ENCODE data around the gene CACNG5. TPM values are rescaled to one million over a fixed set of nuclear protein-coding genes. Genes with fewer than 3 reads are reported as not detected.

CACNG5 gene
- total RNA-seq, 2 experiments from 2014 or later: not detected

DNA sequence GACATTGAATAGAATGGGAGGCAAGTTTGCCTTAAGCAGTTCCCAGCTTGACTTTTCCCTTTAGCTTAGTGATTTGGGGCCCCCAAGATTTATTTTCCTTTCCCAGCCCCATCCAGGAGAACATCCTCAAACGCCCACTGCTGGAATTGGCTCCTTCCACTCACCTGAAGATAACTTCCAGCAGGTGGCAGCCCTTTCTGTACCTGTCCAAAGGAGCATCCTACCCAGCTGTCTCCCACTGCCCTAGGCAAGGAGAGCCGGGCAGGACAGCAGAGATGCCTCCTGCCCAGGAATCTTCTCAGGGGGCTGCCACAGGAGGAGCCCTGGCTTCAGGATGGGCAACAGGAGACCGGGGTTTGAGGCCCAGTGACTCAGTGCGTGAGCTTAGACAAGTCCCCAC is 6.4 kb downstream of the CACNG5 start:
- H3K4me3 Mint-ChIP-seq: no peak overlapping the region
- POLR2A ChIA-PET: no interaction called here
- H3K27me3 Mint-ChIP-seq: peaks cover 22% of the 10 kb centered on the region
- no peak overlapping the region for H3K27ac Mint-ChIP-seq
- Histone ChIP-seq H3K36me3 (ENCODE audit: insufficient read depth, low read length) (no peaks in the 10 kb centered on the region), H3K27me3 (ENCODE audit: control insufficient read depth in 1 of 2, insufficient read depth in 2 of 2, low read length in 2 of 2) (peaks cover 4 to 6% of the 10 kb centered on the region in 2 experiments), H3K4me1 (ENCODE audit: insufficient read depth, low read length) (no peaks in the 10 kb centered on the region), H3K4me3 (ENCODE audit: low read length) (no peak overlapping the region), H3K27ac (ENCODE audit: low read depth in 1 of 2, low read length in 2 of 2) (no peak overlapping the region), H3K9me3 (ENCODE audit: control insufficient read depth in 1 of 2, insufficient read depth in 1 of 2, low read length in 2 of 2) (no peaks in the 10 kb centered on the region)
- CTCF ChIA-PET: no interaction called here
- TF ChIP-seq, protein P1, sequence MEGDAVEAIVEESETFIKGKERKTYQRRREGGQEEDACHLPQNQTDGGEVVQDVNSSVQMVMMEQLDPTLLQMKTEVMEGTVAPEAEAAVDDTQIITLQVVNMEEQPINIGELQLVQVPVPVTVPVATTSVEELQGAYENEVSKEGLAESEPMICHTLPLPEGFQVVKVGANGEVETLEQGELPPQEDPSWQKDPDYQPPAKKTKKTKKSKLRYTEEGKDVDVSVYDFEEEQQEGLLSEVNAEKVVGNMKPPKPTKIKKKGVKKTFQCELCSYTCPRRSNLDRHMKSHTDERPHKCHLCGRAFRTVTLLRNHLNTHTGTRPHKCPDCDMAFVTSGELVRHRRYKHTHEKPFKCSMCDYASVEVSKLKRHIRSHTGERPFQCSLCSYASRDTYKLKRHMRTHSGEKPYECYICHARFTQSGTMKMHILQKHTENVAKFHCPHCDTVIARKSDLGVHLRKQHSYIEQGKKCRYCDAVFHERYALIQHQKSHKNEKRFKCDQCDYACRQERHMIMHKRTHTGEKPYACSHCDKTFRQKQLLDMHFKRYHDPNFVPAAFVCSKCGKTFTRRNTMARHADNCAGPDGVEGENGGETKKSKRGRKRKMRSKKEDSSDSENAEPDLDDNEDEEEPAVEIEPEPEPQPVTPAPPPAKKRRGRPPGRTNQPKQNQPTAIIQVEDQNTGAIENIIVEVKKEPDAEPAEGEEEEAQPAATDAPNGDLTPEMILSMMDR (IDR thresholded peaks at IDR 0.05): no peak
- intact Hi-C loops (cut with DNase I, micrococcal nuclease): no loop called here
- no peaks in the 10 kb centered on the region for H3K9me3 Mint-ChIP-seq
- H3K36me3 Mint-ChIP-seq (ENCODE audit: low read depth): no peaks in the 10 kb centered on the region
- H3K4me1 Mint-ChIP-seq (ENCODE audit: low read depth): no peaks in the 10 kb centered on the region
- no peak for ATAC-seq (ENCODE audit: poor library complexity)
- DNase-seq: no peak

DNA sequence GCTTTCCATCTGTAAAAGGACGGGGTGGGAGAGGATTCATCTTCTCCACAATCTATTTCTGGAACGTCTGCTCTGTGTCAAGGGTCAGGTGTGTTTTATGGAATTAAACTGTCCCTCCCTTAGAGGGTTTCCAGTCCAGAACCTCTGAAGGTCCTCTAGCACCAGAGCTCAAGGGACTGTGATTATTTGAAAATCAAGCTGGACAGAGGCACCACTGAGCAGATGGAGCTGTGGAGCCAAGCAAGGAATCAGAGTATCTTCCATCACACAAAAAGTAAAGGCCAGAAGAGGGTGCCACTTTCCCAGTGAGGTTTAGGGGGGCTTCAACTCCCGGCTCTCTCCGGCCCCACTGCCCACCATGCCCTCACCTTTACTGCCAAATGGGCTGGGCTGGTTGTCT is 6.8 kb downstream of the CACNG5 start:
- peaks cover under 1 to 3% of the 10 kb centered on the region in 2 experiments for H3K27me3 ChIP-seq (ENCODE audit: control insufficient read depth in 1 of 2, insufficient read depth in 2 of 2, low read length in 2 of 2)
- CTCF ChIA-PET: no interaction called here
- no peak overlapping the region for H3K4me3 ChIP-seq (ENCODE audit: low read length)
- Mint-ChIP-seq H3K27ac (no peak overlapping the region), H3K27me3 (peaks cover 19% of the 10 kb centered on the region), H3K36me3 (ENCODE audit: low read depth) (no peaks in the 10 kb centered on the region), H3K9me3 (no peaks in the 10 kb centered on the region), H3K4me1 (ENCODE audit: low read depth) (no peaks in the 10 kb centered on the region), H3K4me3 (no peak overlapping the region)
- POLR2A ChIA-PET: no interaction called here
- no peak overlapping the region for H3K27ac ChIP-seq (ENCODE audit: low read depth in 1 of 2, low read length in 2 of 2)
- no peak for ATAC-seq (ENCODE audit: poor library complexity)
- H3K36me3 ChIP-seq (ENCODE audit: insufficient read depth, low read length): no peaks in the 10 kb centered on the region
- no peaks in the 10 kb centered on the region for H3K9me3 ChIP-seq (ENCODE audit: control insufficient read depth in 1 of 2, insufficient read depth in 1 of 2, low read length in 2 of 2)
- TF ChIP-seq, protein P1 (IDR thresholded peaks at IDR 0.05): no peak
- DNase-seq: no peak
- no peaks in the 10 kb centered on the region for H3K4me1 ChIP-seq (ENCODE audit: insufficient read depth, low read length)
- intact Hi-C loops (cut with DNase I, micrococcal nuclease): no loop called here

DNA sequence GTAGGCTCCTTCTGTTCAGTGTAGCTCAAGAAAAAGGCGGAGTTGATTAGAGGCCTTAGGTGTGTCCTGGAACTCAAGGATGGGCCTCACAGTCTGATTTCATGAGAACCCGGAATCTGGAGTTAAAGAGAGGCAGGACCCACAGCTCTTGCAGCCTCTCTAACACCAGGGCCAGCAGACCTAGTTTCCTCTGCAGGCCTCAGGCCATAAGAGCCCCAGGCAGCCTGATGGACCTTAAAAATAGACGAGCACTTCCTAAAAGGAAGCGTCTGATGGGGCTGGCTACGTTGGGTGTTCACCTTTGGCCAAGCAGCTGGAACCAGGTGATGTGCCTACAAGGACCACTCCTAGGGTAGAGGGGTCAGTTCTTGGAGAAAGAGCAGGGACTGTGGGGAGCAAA is 7.6 kb downstream of the CACNG5 start:
- peaks cover 14% of the 10 kb centered on the region for H3K27me3 Mint-ChIP-seq
- no peaks in the 10 kb centered on the region for H3K4me1 ChIP-seq (ENCODE audit: insufficient read depth, low read length)
- no peaks in the 10 kb centered on the region for H3K4me1 Mint-ChIP-seq (ENCODE audit: low read depth)
- no peaks in the 10 kb centered on the region for H3K36me3 ChIP-seq (ENCODE audit: insufficient read depth, low read length)
- CTCF ChIA-PET: no interaction called here
- H3K36me3 Mint-ChIP-seq (ENCODE audit: low read depth): no peaks in the 10 kb centered on the region
- peaks cover 0 to 5% of the 10 kb centered on the region in 2 experiments for H3K27me3 ChIP-seq (ENCODE audit: control insufficient read depth in 1 of 2, insufficient read depth in 2 of 2, low read length in 2 of 2)
- H3K9me3 Mint-ChIP-seq: no peaks in the 10 kb centered on the region
- intact Hi-C loops (cut with DNase I, micrococcal nuclease): no loop called here
- TF ChIP-seq, protein P1 (IDR thresholded peaks at IDR 0.05): no peak
- ATAC-seq (ENCODE audit: poor library complexity) (no peak), DNase-seq (no peak)
- H3K27ac Mint-ChIP-seq: no peak overlapping the region
- no peak overlapping the region for H3K27ac ChIP-seq (ENCODE audit: low read depth in 1 of 2, low read length in 2 of 2)
- POLR2A ChIA-PET: no interaction called here
- H3K4me3 ChIP-seq (ENCODE audit: low read length): no peak overlapping the region
- H3K4me3 Mint-ChIP-seq: no peak overlapping the region
- H3K9me3 ChIP-seq (ENCODE audit: control insufficient read depth in 1 of 2, insufficient read depth in 1 of 2, low read length in 2 of 2): no peaks in the 10 kb centered on the region

All from CD4-positive, alpha-beta T cell (primary cell).